CD14-positive monocyte (primary cell): ENCODE results near the gene OR2V1. TPM values are rescaled to one million over a fixed set of nuclear protein-coding genes. Genes with fewer than 3 reads are reported as not detected.
"Not testable (repeated sequence)": the region's sequence is repeated elsewhere in the genome, so short reads cannot be mapped to it uniquely, and the experiment has no call there.

ENCODE experiments used
- DNase-seq, 3 donors: peaks; one replicate each; pipeline ENCODE4 v3.0.0-alpha.2; 2011 to 2022
- H2AFZ ChIP-seq: 2 replicates; pipeline ENCODE4 v1.6.0; 2012; ENCODE audit warnings: mild to moderate bottlenecking, low read depth, low read length, inconsistent platforms; ENCODE audit not compliant: insufficient read depth, poor library complexity, severe bottlenecking
- H3K27ac ChIP-seq, 2 donors: 1 replicate in 1 of 2; 2 replicates in 1 of 2; pipeline ENCODE4 v1.5.1; 2012 to 2013; ENCODE audit warnings: low read length in 2 of 2, control low read depth in 1 of 2, inconsistent platforms in 1 of 2, low read depth in 1 of 2, mild to moderate bottlenecking in 1 of 2
- H3K27me3 ChIP-seq, 2 donors: one replicate each; pipeline versions ENCODE4 v1.6.0 to v1.6.1; 2011 to 2013; ENCODE audit warnings: low read length in 2 of 2; ENCODE audit not compliant: control insufficient read depth in 2 of 2, insufficient read depth in 2 of 2
- H3K36me3 ChIP-seq, 2 donors: replicated peaks in 1 of 2; 1 replicate in 1 of 2; 2 replicates in 1 of 2; pipeline versions ENCODE4 v1.5.1 to v1.6.1; 2012 to 2013; ENCODE audit warnings: low read length in 2 of 2, control low read depth in 1 of 2, inconsistent platforms in 1 of 2, mild to moderate bottlenecking in 1 of 2; ENCODE audit not compliant: insufficient read depth in 2 of 2, control insufficient read depth in 1 of 2
- H3K4me1 ChIP-seq, 2 donors: 1 replicate in 1 of 2; 2 replicates in 1 of 2; pipeline versions ENCODE4 v1.5.1 to v1.6.1; 2012 to 2013; ENCODE audit warnings: low read length in 2 of 2, control low read depth in 1 of 2, inconsistent platforms in 1 of 2, mild to moderate bottlenecking in 1 of 2, moderate library complexity in 1 of 2; ENCODE audit not compliant: insufficient read depth in 2 of 2, control insufficient read depth in 1 of 2
- H3K4me2 ChIP-seq: replicated peaks from 2 replicates; pipeline ENCODE3; 2012; ENCODE audit warnings: low read length, moderate library complexity, mild to moderate bottlenecking; ENCODE audit not compliant: poor library complexity, severe bottlenecking; ENCODE audit errors: extremely low read depth
- H3K4me3 ChIP-seq, 3 experiments: fragments of 200-600 bp in 1 of 3; sonication (generic) in 1 of 3; replicated peaks in 1 of 3; 1 replicate in 2 of 3; 2 replicates in 1 of 3; pipeline ENCODE4 v1.5.1; 2011 to 2013; ENCODE audit warnings: low read length in 3 of 3, mild to moderate bottlenecking in 3 of 3, control low read depth in 2 of 3, low read depth in 2 of 3, inconsistent platforms in 1 of 3, moderate library complexity in 1 of 3
- H3K79me2 ChIP-seq: 2 replicates; pipeline ENCODE4 v1.6.0; 2012; ENCODE audit warnings: mild to moderate bottlenecking, control low read depth, inconsistent platforms, low read length, moderate library complexity; ENCODE audit not compliant: insufficient read depth
- H3K9ac ChIP-seq: 2 replicates; pipeline ENCODE4 v1.6.0; 2017; ENCODE audit warnings: low read length, mild to moderate bottlenecking; ENCODE audit not compliant: insufficient read depth, poor library complexity, severe bottlenecking
- H3K9me3 ChIP-seq, 2 donors: replicated peaks in 1 of 2; 1 replicate in 1 of 2; 2 replicates in 1 of 2; pipeline versions ENCODE4 v1.5.1 to v1.6.1; 2012 to 2013; ENCODE audit warnings: low read length in 2 of 2, control low read depth in 1 of 2; ENCODE audit not compliant: control insufficient read depth in 1 of 2, insufficient read depth in 1 of 2
- H4K20me1 ChIP-seq: 2 replicates; pipeline ENCODE4 v1.6.0; 2012; ENCODE audit warnings: mild to moderate bottlenecking, low read length, control low read depth, moderate library complexity; ENCODE audit not compliant: insufficient read depth
- H3K27ac Mint-ChIP-seq, 7 donors: one replicate each; pipeline ENCODE4 v1.8.0; 2020; ENCODE audit warnings: mild to moderate bottlenecking in 7 of 7, mixed read lengths in 7 of 7, moderate library complexity in 6 of 7, inconsistent platforms in 2 of 7
- H3K27me3 Mint-ChIP-seq, 3 donors: one replicate each; pipeline ENCODE4 v1.8.0; 2021 to 2022; ENCODE audit warnings: low read depth in 3 of 3, mild to moderate bottlenecking in 3 of 3, mixed read lengths in 3 of 3, moderate library complexity in 3 of 3, inconsistent platforms in 1 of 3
- H3K36me3 Mint-ChIP-seq, 2 donors: one replicate each; pipeline ENCODE4 v1.8.0; 2020; ENCODE audit warnings: mixed read lengths in 2 of 2, inconsistent platforms in 1 of 2, mild to moderate bottlenecking in 1 of 2
- H3K4me1 Mint-ChIP-seq: one replicate; pipeline ENCODE4 v1.8.0; 2020; ENCODE audit warnings: mild to moderate bottlenecking, mixed read lengths
- H3K4me3 Mint-ChIP-seq, 2 donors: one replicate each; pipeline ENCODE4 v1.8.0; 2020; ENCODE audit warnings: mild to moderate bottlenecking in 2 of 2, mixed read lengths in 2 of 2, moderate library complexity in 1 of 2
- H3K9me3 Mint-ChIP-seq, 7 donors: one replicate each; pipeline ENCODE4 v1.8.0; 2020 to 2022; ENCODE audit warnings: mixed read lengths in 7 of 7, mild to moderate bottlenecking in 6 of 7, moderate library complexity in 6 of 7, inconsistent platforms in 2 of 7
- WGBS: methylation state at CpG from one replicate; pipeline ENCODE4 v1.1.5; 2013; ENCODE audit warnings: missing lambda C conversion rate; ENCODE audit not compliant: insufficient coverage; 5-methylcytosine and 5-hydroxymethylcytosine counted together
- intact Hi-C, 2 donors: fragments of 100-400 bp; cut with micrococcal nuclease; formaldehyde crosslinking; loops; one replicate each; pipeline versions ENCODE4 v1.15.0 to v1.15.1; 2023
- polyA plus RNA-seq, 3 donors: library from polyadenylated mRNA; depleted of rRNA in 1 of 3; unstranded in 2 of 3; stranded (reverse) in 1 of 3; fragments of 300-500 nt in 2 of 3; fragments of >200 nt in 1 of 3; fragmentation: Illumina TruSeq in 2 of 3; gene quantifications; 1 replicate in 2 of 3; 2 replicates in 1 of 3; pipeline ENCODE4 v1.2.3, GENCODE V29; 2012 to 2021

Gene OR2V1
- polyA plus RNA-seq, 3 donors: not detected

DNA sequence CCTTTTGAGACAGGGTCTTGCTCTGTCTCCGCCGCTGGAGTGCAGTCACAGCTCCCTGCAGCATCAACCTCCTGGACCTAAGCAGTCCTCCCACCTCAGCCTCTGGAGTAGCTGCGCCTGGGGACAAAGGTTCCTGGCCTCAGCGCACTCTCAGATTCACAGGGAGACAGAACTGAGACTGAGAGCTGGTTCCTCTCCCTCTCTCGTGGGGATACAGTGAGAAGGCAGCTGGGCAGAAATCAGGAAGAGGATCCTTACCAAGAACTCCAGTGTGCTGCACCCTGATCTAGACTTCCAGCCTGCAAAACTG, 26.8 kb downstream of the OR2V1 start:
- H3K27ac ChIP-seq, H3K79me2 ChIP-seq, H4K20me1 ChIP-seq, intact Hi-C loops, H3K4me1 ChIP-seq, H3K36me3 Mint-ChIP-seq, DNase-seq, H3K36me3 ChIP-seq, H2AFZ ChIP-seq, H3K9ac ChIP-seq: not testable (repeated sequence)
- H3K9me3 Mint-ChIP-seq: peaks cover 0 to 22% (median 10%) of the 10 kb centered on the region in 7 donors
- H3K4me3 ChIP-seq: peak overlapping the region in 1 of 3 experiments; percentile 11
- 10% methylated on average over 4 of the region's 5 CpGs for WGBS
- peaks cover 13 to 32% of the 10 kb centered on the region in 2 donors for H3K27me3 ChIP-seq
- peaks cover 10% of the 10 kb centered on the region for H3K4me1 Mint-ChIP-seq
- H3K4me2 ChIP-seq: peak overlapping the region; percentile 50
- peak overlapping the region in 2 of 7 donors; percentile 33 to 64 for H3K27ac Mint-ChIP-seq
- H3K9me3 ChIP-seq: peaks cover 0 to 11% of the 10 kb centered on the region in 2 donors
- H3K4me3 Mint-ChIP-seq: peak overlapping the region; percentile 72 to 93
- H3K27me3 Mint-ChIP-seq: peaks cover 42 to 57% (median 52%) of the 10 kb centered on the region in 3 donors

DNA sequence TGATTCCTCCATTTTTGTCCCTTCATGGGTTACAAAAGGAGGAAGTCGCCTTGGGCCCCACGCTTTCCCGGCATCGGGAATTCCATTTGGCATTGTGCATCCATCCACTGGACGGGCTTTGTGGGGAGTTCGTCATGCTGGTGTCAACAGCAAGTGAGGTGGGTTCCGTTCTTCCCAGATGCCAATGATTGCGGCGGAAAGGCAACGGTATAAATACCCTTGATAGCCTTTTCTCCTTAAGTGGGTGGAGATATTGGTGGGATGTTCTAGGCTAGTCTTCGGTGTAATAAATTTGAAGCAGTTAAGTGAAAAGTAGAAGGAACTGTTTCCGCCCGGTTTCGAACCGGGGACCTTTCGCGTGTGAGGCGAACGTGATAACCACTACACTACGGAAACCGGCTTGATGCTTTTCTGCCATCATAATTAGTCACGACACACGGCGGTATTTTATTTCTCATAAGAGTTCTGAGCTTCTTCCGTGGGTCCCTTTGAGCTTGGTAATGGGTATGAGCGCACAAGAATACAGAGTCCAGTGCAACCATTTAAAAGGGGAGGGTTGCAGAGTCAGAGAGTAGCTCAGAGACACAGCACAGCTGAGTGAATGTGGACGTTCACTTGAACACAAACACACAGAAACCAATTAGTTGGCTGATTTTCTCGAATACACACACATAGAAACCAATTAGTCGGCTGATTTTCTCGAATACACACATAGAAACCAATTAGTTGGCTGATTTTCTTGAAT, 28.9 kb downstream of the OR2V1 start:
- peaks cover 40 to 53% (median 50%) of the 10 kb centered on the region in 3 donors for H3K27me3 Mint-ChIP-seq

DNA sequence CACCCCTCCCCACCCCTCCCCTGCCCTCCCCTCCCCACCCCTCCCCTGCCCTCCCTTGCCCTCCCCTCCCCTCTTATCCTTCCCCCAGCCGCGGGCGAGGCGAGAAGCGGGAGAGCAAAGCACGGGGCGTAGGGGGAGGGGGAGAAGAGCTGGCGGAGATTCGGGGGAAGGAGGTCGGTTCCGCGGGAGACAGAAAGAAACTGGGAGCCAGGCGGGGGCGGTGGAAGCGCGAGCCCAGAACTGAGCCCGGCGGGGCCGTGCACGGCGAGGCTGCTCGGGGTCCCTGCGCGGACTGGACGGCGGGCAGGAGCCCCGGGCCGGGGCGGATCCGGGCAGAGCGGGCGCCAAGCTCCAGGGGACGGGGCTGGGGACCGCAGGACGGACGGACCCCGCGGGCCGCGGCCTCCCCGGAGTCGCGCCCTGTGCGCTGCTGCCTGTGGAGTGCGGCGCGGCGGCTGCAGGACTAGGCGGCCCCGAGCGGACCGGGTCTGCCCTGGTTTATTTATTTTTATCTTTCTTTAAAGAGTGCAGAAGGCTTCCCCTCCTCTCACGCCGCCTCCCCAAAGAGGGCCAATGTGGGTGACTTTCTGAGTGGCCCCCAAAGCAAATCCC, 29.8 kb downstream of the OR2V1 start:
- Mint-ChIP-seq H3K27me3 (peaks cover 37 to 47% (median 42%) of the 10 kb centered on the region in 3 donors), H3K4me1 (peaks cover 10% of the 10 kb centered on the region), H3K9me3 (peaks cover 2 to 25% (median 15%) of the 10 kb centered on the region in 7 donors)
- WGBS: no CpG with 5 or more reads among the region's 54 CpGs
- H3K79me2 ChIP-seq, H2AFZ ChIP-seq, DNase-seq, H3K36me3 Mint-ChIP-seq, H4K20me1 ChIP-seq, intact Hi-C loops, H3K27ac Mint-ChIP-seq, H3K4me3 ChIP-seq, H3K36me3 ChIP-seq, H3K4me3 Mint-ChIP-seq, H3K4me2 ChIP-seq, H3K27ac ChIP-seq, H3K9ac ChIP-seq, H3K4me1 ChIP-seq: not testable (repeated sequence)
- H3K9me3 ChIP-seq: peaks cover 0 to 14% of the 10 kb centered on the region in 2 donors
- peaks cover 17 to 32% of the 10 kb centered on the region in 2 donors for H3K27me3 ChIP-seq

More for the DNA sequence above, 28.9 kb downstream of the OR2V1 start:
- DNase-seq, H4K20me1 ChIP-seq, H3K36me3 ChIP-seq, H3K27ac ChIP-seq, H3K79me2 ChIP-seq, H3K4me3 ChIP-seq, H2AFZ ChIP-seq, intact Hi-C loops, H3K9ac ChIP-seq, H3K27ac Mint-ChIP-seq, H3K36me3 Mint-ChIP-seq, H3K4me2 ChIP-seq, H3K4me3 Mint-ChIP-seq, H3K4me1 ChIP-seq: not testable (repeated sequence)
- Histone ChIP-seq H3K27me3 (peaks cover 17 to 33% of the 10 kb centered on the region in 2 donors), H3K9me3 (peaks cover 0 to 14% of the 10 kb centered on the region in 2 donors)
- no CpG with 5 or more reads among the region's 30 CpGs for whole genome bisulfite sequencing
- Mint-ChIP-seq H3K9me3 (peaks cover 2 to 25% (median 15%) of the 10 kb centered on the region in 7 donors), H3K4me1 (peaks cover 10% of the 10 kb centered on the region)
